Endothelial cell of umbilical vein (primary cell): ENCODE measurements around the gene ZRANB1. TPM values are rescaled to one million over a fixed set of nuclear protein-coding genes. Genes with fewer than 3 reads are reported as not detected.

ENCODE experiments used
- BruUV-seq: library from RNA; stranded (reverse); fragments of 400-500 nt; replicated peaks from 2 replicates; lab custom pipeline; 2021; lab: Mats Ljungman, UMichigan
- CTCF ChIA-PET: fragments of 300-600, 350-600 bp; sonication (Branson Sonifier 250); formaldehyde crosslinking; loops from one replicate; lab custom pipeline; 2021; ENCODE audit warnings: antibody characterized with exemption, inconsistent platforms; lab: Charles Lee
- POLR2A ChIA-PET: fragments of 300-600, 350-600 bp; sonication (Branson Sonifier 250); formaldehyde crosslinking; loops from one replicate; lab custom pipeline; 2021; ENCODE audit warnings: antibody characterized with exemption, inconsistent platforms; lab: Charles Lee
- DNase-seq: peaks from one replicate; pipeline ENCODE4 v3.0.0-alpha.2; 2011; ENCODE audit warnings: low read depth, low spot score
- FAIRE-seq: peaks from 2 replicates; lab custom pipeline; 2011; peaks lifted over from hg19 to GRCh38; lab: Jason Lieb, UNC
- H2AFZ ChIP-seq: 2 replicates; pipeline ENCODE4 v1.6.0; 2012; ENCODE audit warnings: low read depth, low read length, control low read depth, inconsistent platforms
- H3K27ac ChIP-seq: 2 replicates; pipeline ENCODE4 v1.5.1; 2011; ENCODE audit warnings: low read depth, mild to moderate bottlenecking, control low read depth, low read length, moderate library complexity; ENCODE audit not compliant: insufficient read depth
- H3K27me3 ChIP-seq, 2 experiments: 2 replicates each; pipeline versions ENCODE4 v1.6.0 to v1.6.1; 2011; ENCODE audit warnings: low read length in 2 of 2, mixed read lengths in 1 of 2; ENCODE audit not compliant: control insufficient read depth in 2 of 2, insufficient read depth in 2 of 2
- H3K36me3 ChIP-seq, 2 experiments: 2 replicates in 1 of 2; 3 replicates in 1 of 2; pipeline ENCODE4 v1.5.1; 2011; ENCODE audit warnings: low read length in 2 of 2, mild to moderate bottlenecking in 1 of 2, moderate library complexity in 1 of 2; ENCODE audit not compliant: control insufficient read depth in 2 of 2, insufficient read depth in 2 of 2; ENCODE audit errors: extremely low read depth in 1 of 2
- H3K4me1 ChIP-seq: 3 replicates; pipeline ENCODE4 v1.5.1; 2011; ENCODE audit warnings: mild to moderate bottlenecking, low read length; ENCODE audit not compliant: control insufficient read depth, insufficient read depth; ENCODE audit errors: extremely low read depth
- H3K4me2 ChIP-seq: 2 replicates; pipeline ENCODE4 v1.6.1; 2011; ENCODE audit warnings: low read length, control low read depth, mixed read lengths; ENCODE audit not compliant: insufficient read depth
- H3K4me3 ChIP-seq, 3 experiments: fragments of 200-600 bp in 1 of 3; sonication (generic), shearing (Covaris generic) in 1 of 3; replicated peaks in 1 of 3; 2 replicates each; pipeline ENCODE4 v1.5.1; 2011 to 2016; ENCODE audit warnings: control low read depth in 3 of 3, low read length in 3 of 3, mild to moderate bottlenecking in 2 of 3, inconsistent platforms in 1 of 3, low read depth in 1 of 3, moderate library complexity in 1 of 3; ENCODE audit not compliant: insufficient read depth in 1 of 3
- H3K79me2 ChIP-seq: 2 replicates; pipeline ENCODE4 v1.6.0; 2012; ENCODE audit warnings: low read length, inconsistent platforms; ENCODE audit not compliant: control insufficient read depth, insufficient read depth
- H3K9ac ChIP-seq: replicated peaks from 2 replicates; pipeline ENCODE3; 2011; ENCODE audit warnings: low read length, control low read depth; ENCODE audit not compliant: insufficient read depth; ENCODE audit errors: extremely low read depth
- H3K9me1 ChIP-seq: replicated peaks from 3 replicates; pipeline ENCODE4 v1.6.0; 2011; ENCODE audit warnings: mild to moderate bottlenecking, low read length; ENCODE audit not compliant: control insufficient read depth, insufficient read depth; ENCODE audit errors: extremely low read depth
- H3K9me3 ChIP-seq: replicated peaks from 2 replicates; pipeline ENCODE4 v1.5.1; 2012; ENCODE audit warnings: low read length, inconsistent platforms; ENCODE audit not compliant: control insufficient read depth, insufficient read depth
- H4K20me1 ChIP-seq: replicated peaks from 2 replicates; pipeline ENCODE3; 2011; ENCODE audit warnings: mild to moderate bottlenecking, low read length; ENCODE audit not compliant: control insufficient read depth, insufficient read depth; ENCODE audit errors: extremely low read depth
- EZH2 ChIP-seq: IDR thresholded peaks from 2 replicates; pipeline ENCODE4 v1.6.1; 2012; ENCODE audit warnings: borderline replicate concordance, low read depth, mild to moderate bottlenecking, moderate library complexity, low read length, inconsistent platforms; ENCODE audit not compliant: severe bottlenecking
- FOS ChIP-seq: IDR thresholded peaks from 2 replicates; pipeline ENCODE4 v1.6.1; 2011; ENCODE audit warnings: mild to moderate bottlenecking, low read length, moderate library complexity, borderline replicate concordance; ENCODE audit not compliant: insufficient read depth
- GATA2 ChIP-seq: IDR thresholded peaks from 2 replicates; pipeline ENCODE4 v1.7.0; 2011; ENCODE audit warnings: low read depth, mild to moderate bottlenecking, moderate library complexity, mixed read lengths, low read length; ENCODE audit not compliant: insufficient read length, insufficient read depth
- JUN ChIP-seq: IDR thresholded peaks from 2 replicates; pipeline ENCODE4 v1.6.1; 2011; ENCODE audit warnings: borderline replicate concordance, low read depth; ENCODE audit not compliant: insufficient read length, insufficient read depth
- MYC ChIP-seq: IDR thresholded peaks from one replicate; pipeline ENCODE4 v1.6.1; 2011; ENCODE audit warnings: mild to moderate bottlenecking, low read depth, low read length
- POLR2A ChIP-seq: IDR thresholded peaks from 2 replicates; pipeline ENCODE4 v1.6.1; 2012; ENCODE audit warnings: low read depth, mild to moderate bottlenecking, control low read depth, low read length
- POLR2AphosphoS5 ChIP-seq: IDR thresholded peaks from 2 replicates; pipeline ENCODE4 v1.6.1; 2012; ENCODE audit warnings: low read depth, mild to moderate bottlenecking, control low read depth, low read length, moderate library complexity; ENCODE audit not compliant: insufficient read depth
- dilution Hi-C: fragments of 300-500 bp; cut with MboI; formaldehyde crosslinking; loops from one replicate; pipeline ENCODE4 v1.15.0; 2019; ENCODE audit warnings: low sequenced_read_pairs; ENCODE audit not compliant: extremely low pct_ligation_motif_present
- intact Hi-C: fragments of 100-400 bp; cut with micrococcal nuclease; formaldehyde crosslinking; loops from one replicate; pipeline ENCODE4 v1.10.0; 2022
- polyA plus RNA-seq, 4 experiments: library from polyadenylated mRNA; depleted of rRNA in 3 of 4; stranded (reverse) in 3 of 4; unstranded in 1 of 4; fragments of >200 nt; gene quantifications; 2 replicates each; pipeline versions ENCODE4 v1.2.1 to v1.2.3, GENCODE V29; 2011 to 2012; ENCODE audit warnings: missing spikeins in 1 of 4
- total RNA-seq: library from RNA; stranded (reverse); gene quantifications from 2 replicates; pipeline ENCODE4 v1.2.3, GENCODE V29; 2021
- TF ChIP-seq, protein P1 (sequence below): IDR thresholded peaks from 2 replicates; pipeline ENCODE4 v1.6.1; 2011; ENCODE audit not compliant: insufficient read depth, insufficient read length
- TF ChIP-seq, protein P2 (sequence below), 2 donors: IDR thresholded peaks; 1 replicate in 1 of 2; 2 replicates in 1 of 2; pipeline ENCODE4 v1.5.1; 2011; ENCODE audit warnings: low read length in 2 of 2, mild to moderate bottlenecking in 2 of 2, moderate library complexity in 2 of 2, control low read depth in 1 of 2, inconsistent platforms in 1 of 2, low read depth in 1 of 2; ENCODE audit not compliant: insufficient read depth in 1 of 2; ENCODE audit errors: extremely low read depth in 1 of 2

ZRANB1 gene
- total and polyA plus RNA-seq, 2 donors (not counting 3 experiments of a cell fraction or from before 2014, with no cell fraction given): 6.2 to 17.7 TPM

DNA sequence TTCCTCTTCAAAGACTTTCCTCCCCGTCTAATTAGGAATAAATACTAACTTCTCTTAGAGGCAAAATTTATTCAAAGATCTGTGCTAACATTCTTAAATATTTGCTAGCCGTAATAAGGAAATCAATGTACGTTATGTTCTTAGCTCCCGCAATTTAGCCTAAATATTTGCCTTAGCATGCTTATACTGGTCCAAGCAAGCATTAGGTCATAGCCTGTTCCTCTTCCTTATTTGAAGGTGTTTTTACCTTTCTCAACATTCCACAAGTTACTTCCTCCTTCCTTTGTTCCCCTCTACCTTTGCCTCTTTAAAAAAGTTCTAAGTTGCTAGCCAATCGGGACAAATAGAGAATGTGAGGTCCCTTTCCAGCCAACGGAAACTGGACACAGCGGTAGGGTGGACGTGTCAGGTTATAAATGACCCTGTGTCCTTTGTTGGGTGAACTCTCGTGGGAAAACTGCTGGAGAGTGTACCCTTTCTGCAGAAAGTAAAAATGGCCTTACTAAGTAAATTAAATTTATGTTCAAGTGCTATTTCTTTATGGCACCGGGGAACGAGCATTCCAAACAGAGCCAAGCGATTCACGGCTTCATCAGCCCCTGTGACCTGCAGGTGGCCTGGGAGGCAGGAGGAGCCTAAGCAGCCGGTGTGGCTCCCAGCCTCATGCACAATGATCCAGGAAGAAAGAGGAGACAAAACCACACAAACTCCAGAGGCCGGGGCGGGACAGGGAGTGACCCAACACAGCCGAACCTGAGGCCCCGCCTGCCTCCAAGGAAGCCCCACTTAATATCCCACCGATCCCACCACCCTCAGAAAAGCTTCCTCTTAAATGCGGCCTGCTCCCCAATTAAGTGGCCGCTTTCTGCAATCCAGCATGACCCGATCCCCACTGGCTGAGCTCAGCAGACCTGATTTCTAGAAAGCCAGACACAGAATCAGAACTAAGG, 67.0 kb downstream of the ZRANB1 start:
- Histone ChIP-seq H3K9ac (no peak overlapping the region), H3K4me3 (no peak overlapping the region), H3K4me2 (no peak overlapping the region), H3K9me1 (no peaks in the 10 kb centered on the region), H3K27ac (no peak overlapping the region), H4K20me1 (no peaks in the 10 kb centered on the region), H3K27me3 (no peaks in the 10 kb centered on the region), H3K36me3 (peaks cover 0 to 29% of the 10 kb centered on the region in 2 experiments), H2AFZ (no peak overlapping the region), H3K9me3 (no peaks in the 10 kb centered on the region), H3K4me1 (no peaks in the 10 kb centered on the region), H3K79me2 (peaks cover 59% of the 10 kb centered on the region)
- BruUV-seq: no TSS peak
- FAIRE-seq (no peak), DNase-seq (no peak)
- TF ChIP-seq JUN (no peak), POLR2AphosphoS5 (no peak), GATA2 (no peak), EZH2 (no peak), MYC (no peak), POLR2A (no peak), FOS (no peak)
- TF ChIP-seq, protein P1, sequence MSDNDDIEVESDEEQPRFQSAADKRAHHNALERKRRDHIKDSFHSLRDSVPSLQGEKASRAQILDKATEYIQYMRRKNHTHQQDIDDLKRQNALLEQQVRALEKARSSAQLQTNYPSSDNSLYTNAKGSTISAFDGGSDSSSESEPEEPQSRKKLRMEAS: no peak
- TF ChIP-seq, protein P2, sequence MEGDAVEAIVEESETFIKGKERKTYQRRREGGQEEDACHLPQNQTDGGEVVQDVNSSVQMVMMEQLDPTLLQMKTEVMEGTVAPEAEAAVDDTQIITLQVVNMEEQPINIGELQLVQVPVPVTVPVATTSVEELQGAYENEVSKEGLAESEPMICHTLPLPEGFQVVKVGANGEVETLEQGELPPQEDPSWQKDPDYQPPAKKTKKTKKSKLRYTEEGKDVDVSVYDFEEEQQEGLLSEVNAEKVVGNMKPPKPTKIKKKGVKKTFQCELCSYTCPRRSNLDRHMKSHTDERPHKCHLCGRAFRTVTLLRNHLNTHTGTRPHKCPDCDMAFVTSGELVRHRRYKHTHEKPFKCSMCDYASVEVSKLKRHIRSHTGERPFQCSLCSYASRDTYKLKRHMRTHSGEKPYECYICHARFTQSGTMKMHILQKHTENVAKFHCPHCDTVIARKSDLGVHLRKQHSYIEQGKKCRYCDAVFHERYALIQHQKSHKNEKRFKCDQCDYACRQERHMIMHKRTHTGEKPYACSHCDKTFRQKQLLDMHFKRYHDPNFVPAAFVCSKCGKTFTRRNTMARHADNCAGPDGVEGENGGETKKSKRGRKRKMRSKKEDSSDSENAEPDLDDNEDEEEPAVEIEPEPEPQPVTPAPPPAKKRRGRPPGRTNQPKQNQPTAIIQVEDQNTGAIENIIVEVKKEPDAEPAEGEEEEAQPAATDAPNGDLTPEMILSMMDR (IDR thresholded peaks at IDR 0.05; ENCODE audit: extremely low read depth in 1 of 2, insufficient read depth in 1 of 2, low read depth in 1 of 2, low read length in 2 of 2): no peak
- ChIA-PET POLR2A (no interaction called here), CTCF (interaction anchor here (0.5 to 1.4 kb wide), 3 partner anchors 16 to 679 kb away, joined by 3 to 4 read pairs (median 3); no protein-coding TSS in a partner anchor)
- dilution Hi-C loops: no loop called here
- intact Hi-C loops: no loop called here
